K562 (cell line): Measurements from ENCODE around the gene GOLIM4. TPM values are rescaled to one million over a fixed set of nuclear protein-coding genes. Genes with fewer than 3 reads are reported as not detected.

Source experiments
- ATAC-seq: fragments of 200-7000 bp; cut with Tn5 transposase; 3 replicates; pipeline ENCODE4 v1.9.1; 2020; ENCODE audit warnings: moderate library complexity
- BruUV-seq: library from RNA; stranded (reverse); fragments of 400-500 nt; replicated peaks from 2 replicates; lab custom pipeline; 2021; lab: Mats Ljungman, UMichigan
- CTCF ChIA-PET: fragments of 300-600 bp; formaldehyde crosslinking; extraction: SDS; loops from one replicate; lab custom pipeline; 2021; ENCODE audit warnings: low intra/inter-chr PET ratio; lab: Yijun Ruan, JAX
- POLR2A ChIA-PET: fragments of 300-600, 350-650 bp; sonication (Branson Sonifier 250); formaldehyde crosslinking; extraction: SDS; loops from one replicate; lab custom pipeline; 2021; ENCODE audit warnings: antibody characterized with exemption, inconsistent platforms; lab: Yijun Ruan, JAX
- DNase-seq, 4 experiments: peaks; one replicate each; pipeline versions ENCODE4 v3.0.0 to v3.0.0-alpha.2; 2011 to 2018; ENCODE audit warnings: low spot score in 3 of 4, mixed read lengths in 3 of 4; ENCODE audit errors: extremely low read depth in 1 of 4
- FAIRE-seq: peaks from 2 replicates; lab custom pipeline; 2011; peaks lifted over from hg19 to GRCh38; lab: Jason Lieb, UNC
- H2AFZ ChIP-seq: 2 replicates; pipeline ENCODE4 v1.6.0; 2011; ENCODE audit warnings: low read depth, low read length, control low read depth, inconsistent platforms
- H3K27ac ChIP-seq: fragments of 200-600 bp; 3 replicates; pipeline ENCODE4 v1.8.0; 2011; ENCODE audit warnings: low read depth, mild to moderate bottlenecking, control low read depth, inconsistent platforms, low read length, moderate library complexity, mixed read lengths; ENCODE audit errors: extremely low read depth
- H3K27me3 ChIP-seq, 2 experiments: fragments of 300-600 bp in 1 of 2; 2 replicates in 1 of 2; 3 replicates in 1 of 2; pipeline versions ENCODE4 v1.6.0 to v1.8.0; 2011; ENCODE audit warnings: inconsistent platforms in 2 of 2, low read length in 2 of 2, mild to moderate bottlenecking in 1 of 2, mixed read lengths in 1 of 2, moderate library complexity in 1 of 2; ENCODE audit not compliant: control insufficient read depth in 2 of 2, insufficient read depth in 2 of 2
- H3K36me3 ChIP-seq: fragments of 300-600 bp; 3 replicates; pipeline ENCODE4 v1.8.0; 2011; ENCODE audit warnings: mild to moderate bottlenecking, low read length, inconsistent platforms; ENCODE audit not compliant: control insufficient read depth, insufficient read depth
- H3K4me1 ChIP-seq, 2 experiments: fragments of 200-600 bp in 1 of 2; replicated peaks in 1 of 2; 2 replicates in 1 of 2; 3 replicates in 1 of 2; pipeline versions ENCODE4 v1.5.1 to v1.8.0; 2011; ENCODE audit warnings: inconsistent platforms in 2 of 2, low read length in 2 of 2, mild to moderate bottlenecking in 1 of 2, mixed read lengths in 1 of 2, moderate library complexity in 1 of 2; ENCODE audit not compliant: control insufficient read depth in 2 of 2, insufficient read depth in 2 of 2
- H3K4me2 ChIP-seq: 2 replicates; pipeline ENCODE4 v1.6.1; 2011; ENCODE audit warnings: low read length, control low read depth, inconsistent platforms, mixed read lengths; ENCODE audit not compliant: insufficient read depth
- H3K4me3 ChIP-seq: fragments of 200-600 bp; sonication (generic), shearing (Covaris generic); 2 replicates; pipeline ENCODE4 v1.5.1; 2016; ENCODE audit warnings: control low read depth, inconsistent platforms
- H3K79me2 ChIP-seq: fragments of 200-600 bp; 3 replicates; pipeline ENCODE4 v1.8.0; 2011; ENCODE audit warnings: low read length, inconsistent platforms; ENCODE audit not compliant: control insufficient read depth, insufficient read depth
- H3K9ac ChIP-seq, 2 experiments: 2 replicates each; pipeline versions ENCODE4 v1.6.0 to v1.6.1; 2011; ENCODE audit warnings: low read depth in 2 of 2, low read length in 2 of 2, control low read depth in 1 of 2, inconsistent platforms in 1 of 2, mild to moderate bottlenecking in 1 of 2, mixed read lengths in 1 of 2; ENCODE audit not compliant: insufficient read depth in 1 of 2
- H3K9me1 ChIP-seq: one replicate; pipeline ENCODE4 v1.6.0; 2011; ENCODE audit warnings: inconsistent platforms, mild to moderate bottlenecking, low read length, moderate library complexity; ENCODE audit not compliant: control insufficient read depth, insufficient read depth
- H3K9me3 ChIP-seq: replicated peaks from 2 replicates; pipeline ENCODE4 v1.5.1; 2011; ENCODE audit warnings: low read depth, low read length, inconsistent platforms; ENCODE audit not compliant: control insufficient read depth, insufficient read depth
- H4K20me1 ChIP-seq: replicated peaks from 2 replicates; pipeline ENCODE4 v1.6.1; 2011; ENCODE audit warnings: low read length, inconsistent platforms, mixed read lengths; ENCODE audit not compliant: control insufficient read depth, insufficient read depth
- CC2D1A ChIP-seq: fragments of 450-650 bp; IDR thresholded peaks from 2 replicates; pipeline ENCODE4 v1.6.1; 2017; ENCODE audit warnings: mild to moderate bottlenecking
- HMGN3 ChIP-seq: IDR thresholded peaks from 2 replicates; pipeline ENCODE4 v1.6.1; 2011; ENCODE audit warnings: borderline replicate concordance, low read depth, mild to moderate bottlenecking, mixed read lengths, low read length; ENCODE audit not compliant: insufficient read length; ENCODE audit errors: extremely low read depth
- STAT6 ChIP-seq: sonication (generic); formaldehyde crosslinking; IDR thresholded peaks from 2 replicates; pipeline ENCODE4 v1.8.1; 2023; ENCODE audit warnings: mild to moderate bottlenecking, missing genetic modification reagents
- TFAM ChIP-seq: fragments of 250-450 bp; sonication (Bioruptor Pico); conservative IDR thresholded peaks from 2 replicates; pipeline ENCODE4 v1.5.0; 2021; ENCODE audit warnings: mild to moderate bottlenecking, moderate library complexity
- ZNF77 ChIP-seq: fragments of 250-450 bp; sonication (Bioruptor Pico); IDR thresholded peaks from 2 replicates; pipeline ENCODE4 v1.5.0; 2020
- ZZZ3 ChIP-seq: fragments of 450-650 bp; IDR thresholded peaks from 2 replicates; pipeline ENCODE4 v1.6.1; 2016; ENCODE audit warnings: antibody characterized with exemption, mild to moderate bottlenecking, moderate library complexity
- WGBS: fragments of 100-300 bp; shearing (Covaris generic); methylation state at CpG from one replicate; pipeline ENCODE4 v1.1.6; 2016; ENCODE audit warnings: low coverage, mixed read lengths; ENCODE audit not compliant: insufficient coverage; ENCODE audit errors: missing lambda C conversion rate; 5-methylcytosine and 5-hydroxymethylcytosine counted together
- in situ Hi-C: fragments of 300-500 bp; cut with MboI; formaldehyde crosslinking; loops from 4 replicates; pipeline ENCODE4 v1.15.0; 2018; ENCODE audit warnings: inconsistent platforms, mixed read lengths
- intact Hi-C: fragments of 100-400 bp; cut with micrococcal nuclease; formaldehyde crosslinking; loops from 2 replicates; pipeline ENCODE4 v1.14.2; 2022
- polyA plus RNA-seq, 8 experiments: library from polyadenylated mRNA; depleted of rRNA in 4 of 8; stranded (reverse) in 5 of 8; unstranded in 3 of 8; fragments of >200 nt; fragmentation: Nextera tagmentation in 2 of 8; fragmentation: Illumina TruSeq in 1 of 8; extraction: Ambion mirVana in 2 of 8; extraction: Trizol in 1 of 8; gene quantifications; 2 replicates each; pipeline versions ENCODE4 v1.2.1 to v1.2.3, GENCODE V29; 2011 to 2014; ENCODE audit warnings: inconsistent platforms in 1 of 8, missing spikeins in 1 of 8
- total RNA-seq, 7 experiments: library from RNA; depleted of rRNA in 6 of 7; stranded (reverse); fragments of >200 nt in 6 of 7; fragmentation: Illumina TruSeq in 2 of 7; extraction: Trizol in 2 of 7; gene quantifications; 2 replicates each; pipeline versions ENCODE4 v1.2.1 to v1.2.3, GENCODE V29; 2011 to 2021; ENCODE audit warnings: low replicate concordance in 1 of 7

The GOLIM4 gene
- total and polyA plus RNA-seq, 9 of the 15 experiments (the other 6 are each of a cell fraction or from before 2014, with no cell fraction given), result 9.3 to 39.4 (median 31.0) TPM

GRCh38 chr3:168070919-168071318 lies 24.8 kb downstream of the GOLIM4 start:
- Histone ChIP-seq H4K20me1 (no peaks in the 10 kb centered on the region), H3K9me1 (no peaks in the 10 kb centered on the region), H3K27me3 (no peaks in the 10 kb centered on the region), H3K4me2 (no peak overlapping the region), H3K4me3 (no peak overlapping the region), H3K9me3 (no peaks in the 10 kb centered on the region; the same call in 1 of the 2 replicates), H2AFZ (no peak overlapping the region), H3K4me1 (peaks cover 0 to 3% of the 10 kb centered on the region in 2 experiments; a peak in 2 of 5 replicates), H3K79me2 (peaks cover 49% of the 10 kb centered on the region), H3K9ac (no peak overlapping the region), H3K27ac (no peak overlapping the region), H3K36me3 (peaks cover 3% of the 10 kb centered on the region; the same call in 2 of the 3 replicates)
- ChIA-PET POLR2A (interaction anchor here (1.1 kb wide), 1 partner anchor 16 kb away, joined by 3 read pairs; no protein-coding TSS in a partner anchor), CTCF (no interaction called here)
- FAIRE-seq (no peak), ATAC-seq (no peak), DNase-seq (no peak)
- BruUV-seq, result no TSS peak
- in situ Hi-C loops (no loop called here), intact Hi-C loops (no loop called here)
- TF ChIP-seq STAT6 (CRISPR knock-in tag) (no peak), CC2D1A (no peak), ZZZ3 (no peak), ZNF77 (CRISPR knock-in tag) (no peak), HMGN3 (no peak), TFAM (CRISPR knock-in tag) (no peak)
- WGBS, result 63% methylated on average over 2 of the region's 2 CpGs
